ENCODE data around the gene DGUOK. TPM values are rescaled to one million over a fixed set of nuclear protein-coding genes. Genes with fewer than 3 reads are reported as not detected.
A peak's percentile ranks its signal among the peaks of the same experiment; 100 is the strongest.

DGUOK gene
- total and polyA plus RNA-seq, 4 donors, result 28.9 to 103 (median 73.9) TPM

- peak overlapping the region in 1 of 2 donors; percentile 77 for H3K27ac ChIP-seq (ENCODE audit: low read depth in 1 of 2, low read length in 1 of 2)
- H3K9me3 ChIP-seq (ENCODE audit: control insufficient read depth in 4 of 4, insufficient read depth in 3 of 4, low read length in 3 of 4), result no peaks in the 10 kb centered on the region
- peaks cover 0 to under 1% (median 0%) of the 10 kb centered on the region in 4 donors for H3K36me3 ChIP-seq (ENCODE audit: control insufficient read depth in 4 of 4, insufficient read depth in 4 of 4, low read length in 4 of 4)
- WGBS, 2 donors, result 18 to 22% methylated on average over 28 to 31 of the region's 31 CpGs
- DNase-seq (peak in 1 of 3 donors; percentile 25), ATAC-seq (ENCODE audit: insufficient read depth, low FRiP score) (no peak)
- H3K9ac ChIP-seq (ENCODE audit: insufficient read depth in 1 of 2, low read length in 2 of 2), result peak overlapping the region in 1 of 2 donors; percentile 26
- no peak overlapping the region for H3K4me3 ChIP-seq
- TF ChIP-seq CTCF (IDR thresholded peaks at IDR 0.05; ENCODE audit: control extremely low read depth, extremely low read depth), result no peak
- peaks cover 0 to 22% (median 17%) of the 10 kb centered on the region in 3 donors for H3K27me3 ChIP-seq (ENCODE audit: control insufficient read depth in 3 of 3, insufficient read depth in 3 of 3, low read length in 2 of 3)
- peaks cover 0 to 33% (median 15%) of the 10 kb centered on the region in 5 donors for H3K4me1 ChIP-seq (ENCODE audit: control insufficient read depth in 5 of 5, insufficient read depth in 5 of 5, low read length in 5 of 5)
Observed at GRCh38 chr2:73981081-73982001, 54.7 kb downstream of the DGUOK start.

- peak overlapping the region in 1 of 2 donors; percentile 48 for H3K27ac ChIP-seq (ENCODE audit: low read depth in 1 of 2, low read length in 1 of 2)
- ATAC-seq (ENCODE audit: insufficient read depth, low FRiP score), result no peak
Observed at GRCh38 chr2:73982140-73982617, 55.5 kb downstream of the DGUOK start.

GRCh38 chr2:73983322-73984202 is 56.9 kb downstream of the DGUOK start:
- ATAC-seq (ENCODE audit: insufficient read depth, low FRiP score) (peak; percentile 43), DNase-seq (peak; percentile 80 to 92 (median 91))
- Histone ChIP-seq H3K27me3 (ENCODE audit: control insufficient read depth in 3 of 3, insufficient read depth in 3 of 3, low read length in 2 of 3) (peaks cover 0 to 22% (median 17%) of the 10 kb centered on the region in 3 donors), H3K27ac (ENCODE audit: low read depth in 1 of 2, low read length in 1 of 2) (peak overlapping the region in 1 of 2 donors; percentile 97), H3K9ac (ENCODE audit: insufficient read depth in 1 of 2, low read length in 2 of 2) (peak overlapping the region; percentile 15 to 61), H3K36me3 (ENCODE audit: control insufficient read depth in 4 of 4, insufficient read depth in 4 of 4, low read length in 4 of 4) (peaks cover 0 to 8% (median 4%) of the 10 kb centered on the region in 4 donors), H3K4me1 (ENCODE audit: control insufficient read depth in 5 of 5, insufficient read depth in 5 of 5, low read length in 5 of 5) (peaks cover 12 to 56% (median 36%) of the 10 kb centered on the region in 5 donors), H3K9me3 (ENCODE audit: control insufficient read depth in 4 of 4, insufficient read depth in 3 of 4, low read length in 3 of 4) (no peaks in the 10 kb centered on the region), H3K4me3 (peak overlapping the region; percentile 45)
- no peak for TF ChIP-seq CTCF (IDR thresholded peaks at IDR 0.05; ENCODE audit: control extremely low read depth, extremely low read depth)
- 19 to 24% methylated on average over 35 of the region's 35 CpGs for WGBS, 2 donors

More at GRCh38 chr2:73982140-73982617, 55.5 kb downstream of the DGUOK start:
- Histone ChIP-seq H3K27me3 (ENCODE audit: control insufficient read depth in 3 of 3, insufficient read depth in 3 of 3, low read length in 2 of 3) (peaks cover 0 to 22% (median 17%) of the 10 kb centered on the region in 3 donors), H3K4me3 (no peak overlapping the region), H3K36me3 (ENCODE audit: control insufficient read depth in 4 of 4, insufficient read depth in 4 of 4, low read length in 4 of 4) (peaks cover 0 to 7% (median 3%) of the 10 kb centered on the region in 4 donors), H3K9ac (ENCODE audit: insufficient read depth in 1 of 2, low read length in 2 of 2) (no peak overlapping the region), H3K4me1 (ENCODE audit: control insufficient read depth in 5 of 5, insufficient read depth in 5 of 5, low read length in 5 of 5) (peaks cover 3 to 42% (median 22%) of the 10 kb centered on the region in 5 donors), H3K9me3 (ENCODE audit: control insufficient read depth in 4 of 4, insufficient read depth in 3 of 4, low read length in 3 of 4) (no peaks in the 10 kb centered on the region)
- no peak for TF ChIP-seq CTCF (IDR thresholded peaks at IDR 0.05; ENCODE audit: control extremely low read depth, extremely low read depth)
- WGBS, 2 donors, result 64 to 72% methylated on average over 7 of the region's 7 CpGs
- no peak for DNase-seq
